DMS 273 (cell line): ENCODE data around the gene RAI14.
"Not testable (repeated sequence)": the region's sequence is repeated elsewhere in the genome, so short reads cannot be mapped to it uniquely, and the experiment has no call there.

Experiments used
- DNase-seq: peaks from one replicate; lab custom pipeline; 2025; ENCODE audit not compliant: unreplicated experiment; lab: John Stamatoyannopoulos, UW

Gene RAI14

GRCh38 chr5:34758514-34758913, 102.4 kb downstream of the RAI14 start:
- DNase-seq = no peak

- not testable (repeated sequence) for DNase-seq
Measured at GRCh38 chr5:34759213-34759612, 103.1 kb downstream of the RAI14 start.

GRCh38 chr5:34765662-34766061, 109.5 kb downstream of the RAI14 start:
- DNase-seq = no peak

- DNase-seq = no peak
Measured at GRCh38 chr5:34767180-34767579, 111.1 kb downstream of the RAI14 start.

- DNase-seq = no peak
Measured at GRCh38 chr5:34770486-34770885, 114.4 kb downstream of the RAI14 start.

- no peak for DNase-seq
Measured at GRCh38 chr5:34771076-34771475, 114.9 kb downstream of the RAI14 start.

GRCh38 chr5:34772267-34773098, 116.4 kb downstream of the RAI14 start:
- no peak for DNase-seq

- DNase-seq = no peak
Measured at GRCh38 chr5:34774139-34774538, 118.0 kb downstream of the RAI14 start.

GRCh38 chr5:34774678-34775077, 118.5 kb downstream of the RAI14 start:
- DNase-seq = not testable (repeated sequence)

GRCh38 chr5:34775886-34776285, 119.8 kb downstream of the RAI14 start:
- DNase-seq = no peak

- no peak for DNase-seq
Measured at GRCh38 chr5:34778091-34778850, 122.1 kb downstream of the RAI14 start.

- DNase-seq = not testable (repeated sequence)
Measured at GRCh38 chr5:34783892-34784291, 127.8 kb downstream of the RAI14 start.

GRCh38 chr5:34787035-34787434, 130.9 kb downstream of the RAI14 start:
- DNase-seq = no peak

- peak; percentile 75 for DNase-seq
Measured at GRCh38 chr5:34789021-34789531, 132.9 kb downstream of the RAI14 start.

- DNase-seq = no peak
Measured at GRCh38 chr5:34789639-34790038, 133.5 kb downstream of the RAI14 start.

- DNase-seq = no peak
Measured at GRCh38 chr5:34790069-34790468, 133.9 kb downstream of the RAI14 start.

GRCh38 chr5:34791761-34792244, 135.7 kb downstream of the RAI14 start:
- no peak for DNase-seq

- no peak for DNase-seq
Measured at GRCh38 chr5:34802834-34803563, 146.9 kb downstream of the RAI14 start.

GRCh38 chr5:34803974-34804732, 148.0 kb downstream of the RAI14 start:
- no peak for DNase-seq

- no peak for DNase-seq
Measured at GRCh38 chr5:34804913-34805312, 148.8 kb downstream of the RAI14 start.
